Smooth muscle cell of the pulmonary artery (primary cell): Measurements from ENCODE around the gene PLA2G3. TPM values are rescaled to one million over a fixed set of nuclear protein-coding genes. Genes with fewer than 3 reads are reported as not detected.

ENCODE experiments used
- total RNA-seq: library from RNA; depleted of rRNA; stranded (reverse); fragments of >200 nt; gene quantifications from 2 replicates; pipeline ENCODE4 v1.2.3, GENCODE V29; 2014

The PLA2G3 gene, protein sequence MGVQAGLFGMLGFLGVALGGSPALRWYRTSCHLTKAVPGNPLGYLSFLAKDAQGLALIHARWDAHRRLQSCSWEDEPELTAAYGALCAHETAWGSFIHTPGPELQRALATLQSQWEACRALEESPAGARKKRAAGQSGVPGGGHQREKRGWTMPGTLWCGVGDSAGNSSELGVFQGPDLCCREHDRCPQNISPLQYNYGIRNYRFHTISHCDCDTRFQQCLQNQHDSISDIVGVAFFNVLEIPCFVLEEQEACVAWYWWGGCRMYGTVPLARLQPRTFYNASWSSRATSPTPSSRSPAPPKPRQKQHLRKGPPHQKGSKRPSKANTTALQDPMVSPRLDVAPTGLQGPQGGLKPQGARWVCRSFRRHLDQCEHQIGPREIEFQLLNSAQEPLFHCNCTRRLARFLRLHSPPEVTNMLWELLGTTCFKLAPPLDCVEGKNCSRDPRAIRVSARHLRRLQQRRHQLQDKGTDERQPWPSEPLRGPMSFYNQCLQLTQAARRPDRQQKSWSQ
- total RNA-seq, result not detected in 2 replicates

DNA sequence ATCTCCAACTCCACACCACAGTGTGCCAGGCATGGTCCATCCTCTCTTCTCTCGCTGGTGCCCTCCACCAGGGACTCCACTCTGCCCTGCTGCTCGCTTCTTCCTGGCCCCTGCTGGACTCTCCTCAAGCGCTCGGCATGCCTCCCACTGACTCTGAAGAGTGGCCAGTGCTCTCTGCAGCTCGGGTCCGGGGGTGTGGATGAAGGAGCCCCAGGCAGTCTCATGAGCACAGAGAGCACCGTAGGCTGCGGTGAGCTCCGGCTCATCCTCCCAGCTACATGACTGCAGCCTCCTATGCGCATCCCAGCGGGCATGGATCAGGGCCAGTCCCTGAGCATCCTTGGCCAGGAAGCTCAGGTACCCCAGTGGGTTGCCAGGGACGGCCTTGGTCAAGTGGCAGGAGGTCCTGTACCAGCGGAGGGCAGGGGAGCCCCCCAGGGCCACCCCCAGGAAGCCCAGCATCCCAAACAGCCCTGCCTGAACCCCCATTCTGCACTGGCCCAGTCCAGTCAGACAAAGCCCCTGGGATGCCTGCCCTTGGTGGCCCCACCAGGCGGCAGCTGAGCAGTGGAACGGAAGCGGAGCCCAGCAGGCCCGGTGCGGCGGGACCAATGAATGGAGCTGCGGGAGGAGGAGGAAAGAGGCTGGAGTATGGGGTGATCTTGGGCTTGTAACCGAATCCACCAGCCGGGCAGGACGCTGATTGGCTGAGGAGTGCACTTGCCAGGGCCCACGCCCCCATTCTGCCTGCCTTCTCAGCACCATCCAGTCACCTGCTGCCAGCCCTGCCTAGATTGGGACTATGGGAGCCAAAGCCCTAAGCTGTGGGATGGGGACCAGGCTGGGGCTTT, at the start of gene PLA2G3:
TSS of gene PLA2G3 (minus strand) at position 643 of the 851 bp plus-strand sequence. CDS start at position 489, 154 bp downstream.

DNA sequence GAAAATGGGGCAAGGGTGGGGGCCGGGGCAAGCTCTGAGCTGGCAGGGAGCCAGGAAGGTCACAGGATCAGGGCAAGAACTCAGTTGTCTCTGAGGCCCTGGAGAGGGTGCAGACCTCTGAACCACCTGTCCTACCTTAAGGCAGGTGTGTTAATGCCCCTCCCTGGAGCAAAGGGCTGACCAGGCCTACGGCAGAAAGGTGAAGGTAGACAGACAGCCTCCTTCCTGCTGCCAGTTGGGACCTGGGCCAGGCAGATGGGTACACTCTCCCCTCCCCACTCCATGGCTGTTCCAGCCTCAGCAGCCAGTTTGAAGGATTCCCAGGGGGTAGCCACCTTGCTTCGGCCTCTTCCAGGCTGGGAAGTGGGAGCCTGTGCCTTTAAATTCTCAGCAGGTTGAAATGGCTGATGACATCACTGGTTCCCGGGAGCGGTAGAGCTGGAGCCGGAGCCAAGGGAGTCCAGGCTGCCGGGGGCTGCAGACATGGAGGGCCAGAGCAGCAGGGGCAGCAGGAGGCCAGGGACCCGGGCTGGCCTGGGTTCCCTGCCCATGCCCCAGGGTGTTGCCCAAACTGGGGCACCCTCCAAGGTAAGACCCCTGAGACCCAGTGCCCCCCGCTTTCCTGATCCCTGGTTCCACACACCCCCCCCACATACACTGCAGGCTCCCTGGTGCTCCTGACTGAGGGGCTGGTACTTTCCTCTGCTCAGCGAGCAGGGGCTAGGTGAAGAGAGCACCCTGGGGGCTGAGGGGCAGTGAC, 17.6 kb downstream of the PLA2G3 start, which contains the start of gene INPP5J:
TSS of gene INPP5J (plus strand) at position 435 of the 760 bp plus-strand sequence. CDS start at position 484, 49 bp downstream.

DNA sequence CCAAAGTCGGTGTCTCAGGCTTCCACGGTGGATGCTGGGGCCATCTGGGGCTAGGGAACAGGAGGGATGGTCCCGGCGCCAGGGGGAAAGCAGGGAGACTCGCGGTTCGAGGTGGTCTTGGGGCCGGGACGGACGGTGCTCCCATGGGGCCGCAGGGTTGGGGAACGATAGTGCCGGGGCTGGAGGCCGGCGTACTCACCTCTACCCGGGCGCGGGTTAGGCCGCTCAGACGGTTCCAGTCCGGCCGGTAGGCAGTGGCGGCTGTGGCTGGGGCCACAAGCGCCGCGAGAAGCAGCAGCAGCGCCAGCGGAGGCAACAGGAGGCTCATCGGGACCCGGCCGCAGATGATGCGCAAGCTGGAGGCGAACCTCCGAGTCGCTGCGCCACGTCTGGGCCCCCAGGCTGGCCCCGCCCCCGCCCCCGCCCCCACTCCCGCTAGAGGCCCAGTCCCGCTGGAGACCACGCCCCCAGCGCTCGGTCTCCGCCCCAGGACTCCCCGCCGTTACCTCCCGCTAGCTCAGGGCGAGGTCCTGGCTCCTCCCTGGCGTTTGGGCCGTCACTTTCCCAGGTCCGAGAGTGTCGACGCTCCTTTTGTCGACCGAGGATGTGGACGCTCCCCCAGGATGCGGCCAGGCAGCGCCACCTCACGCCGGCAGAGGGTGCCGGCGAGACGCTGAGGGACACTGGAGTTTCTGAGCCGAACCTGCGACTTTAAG, 33.0 kb downstream of the PLA2G3 start, which contains the start of gene SELENOM:
TSS of gene SELENOM (minus strand) at position 391 of the 716 bp plus-strand sequence. CDS start at position 328, 63 bp downstream.

Other genes starting within 250 kb of the PLA2G3 start
- 27.2 and 31.8 TPM in 2 replicates for gene MORC2, start 171.7 kb downstream of the PLA2G3 start, total RNA-seq
- gene TUG1, start 171.2 kb downstream of the PLA2G3 start, total RNA-seq, result 58.4 and 63.7 TPM in 2 replicates
- 89.5 and 90.9 TPM in 2 replicates for gene SMTN, start 59.2 kb downstream of the PLA2G3 start, total RNA-seq
- 145 and 156 TPM in 2 replicates for gene SELENOM, start 32.9 kb downstream of the PLA2G3 start, total RNA-seq
- gene INPP5J, start 17.5 kb downstream of the PLA2G3 start, total RNA-seq, result 0.26 and 0.46 TPM in 2 replicates
- 42.2 and 45.2 TPM in 2 replicates for gene RNF185, start 19.7 kb upstream of the PLA2G3 start, total RNA-seq
- 22.8 and 125 TPM in 2 replicates for gene LIMK2, start 71.8 kb upstream of the PLA2G3 start, total RNA-seq
- 28.9 and 29.4 TPM in 2 replicates for gene PIK3IP1, start 152.0 kb upstream of the PLA2G3 start, total RNA-seq
- gene PATZ1, start 205.8 kb upstream of the PLA2G3 start, total RNA-seq, result 14.6 and 15.7 TPM in 2 replicates